Fibroblast of peridontal ligament (primary cell): ENCODE results near the gene WNT7A.

ENCODE experiments used
- DNase-seq: peaks from one replicate; pipeline ENCODE4 v3.0.0-alpha.2; 2010; ENCODE audit errors: extremely low read depth

WNT7A gene

DNA sequence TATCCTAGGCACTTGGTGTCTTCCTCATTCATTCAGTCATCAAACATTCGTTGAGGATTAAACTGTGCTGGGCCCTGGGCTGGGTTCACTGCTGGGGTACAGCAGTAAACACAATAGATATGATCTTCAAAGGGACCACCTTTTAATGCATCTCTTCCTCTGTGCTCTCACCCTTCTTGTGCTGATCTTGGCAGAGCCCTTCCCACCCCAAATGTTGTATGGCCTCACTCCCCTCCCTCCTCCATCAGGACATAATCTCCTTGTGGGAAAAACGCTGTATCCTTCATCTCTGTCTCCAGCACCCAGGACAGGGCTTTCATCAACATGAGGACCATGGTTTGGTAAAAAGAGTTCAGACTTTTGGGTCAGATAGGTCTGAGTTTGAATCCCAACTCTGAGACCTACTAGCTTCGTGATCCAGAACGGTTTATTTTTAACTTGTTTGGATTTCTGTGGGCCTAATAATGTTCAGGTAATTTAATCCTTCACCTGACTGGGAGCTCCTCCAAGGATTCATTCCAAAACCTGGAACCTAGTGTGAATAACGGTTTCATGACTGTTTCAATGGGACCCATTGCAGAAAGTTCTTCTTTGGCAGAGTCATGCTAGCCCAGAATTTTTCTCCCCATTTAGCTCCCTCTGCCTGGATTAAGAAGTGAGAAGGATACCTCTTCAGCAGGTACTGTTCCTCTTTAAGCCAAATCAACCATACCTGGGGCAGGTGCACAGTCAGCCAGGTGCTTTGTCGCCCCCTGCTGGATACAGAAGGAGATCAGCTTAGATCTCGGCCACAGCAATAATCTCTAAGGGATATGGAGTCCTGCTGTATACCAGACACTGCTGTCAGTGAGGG is 5.2 kb upstream of the WNT7A start:
- DNase-seq: no peak

DNA sequence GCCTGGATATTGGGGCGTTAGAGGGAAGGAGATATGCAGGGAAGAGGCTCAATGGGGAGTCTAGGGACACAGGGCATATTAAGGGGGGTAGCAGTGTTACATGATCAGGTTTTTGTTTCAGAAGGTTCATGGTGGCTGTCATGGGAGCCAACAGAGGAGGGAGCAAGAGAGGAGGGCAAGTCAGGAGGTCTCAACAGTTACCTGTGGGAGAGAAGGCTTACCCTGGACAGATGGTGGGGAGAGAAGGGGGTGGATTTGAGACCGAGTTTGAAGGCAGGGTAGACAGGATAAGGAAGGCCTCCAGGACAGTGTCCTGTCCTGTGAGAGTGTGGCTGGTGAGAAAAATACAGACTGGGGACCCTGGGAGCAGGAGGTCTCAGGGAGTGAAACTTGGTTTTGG is 3.8 kb upstream of the WNT7A start:
- DNase-seq: no peak

DNA sequence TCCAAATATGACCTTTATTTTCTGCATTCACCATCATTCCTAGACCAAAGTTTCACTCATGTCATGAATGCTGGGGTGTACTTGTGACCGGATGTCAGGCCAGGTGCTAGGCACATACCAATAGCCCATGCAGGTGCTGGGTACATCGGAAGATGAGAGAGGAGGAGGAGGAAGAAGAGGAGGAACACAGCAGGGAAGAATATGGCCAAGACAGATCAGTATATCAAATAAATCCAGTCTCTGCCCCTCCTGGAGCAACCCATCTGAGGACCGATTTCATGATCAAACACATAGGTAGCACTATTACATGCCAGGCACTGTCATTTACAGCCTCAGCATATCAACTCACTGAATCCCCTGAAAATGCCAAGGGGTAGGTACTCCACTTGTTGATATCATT is 3.0 kb upstream of the WNT7A start:
- no peak for DNase-seq

DNA sequence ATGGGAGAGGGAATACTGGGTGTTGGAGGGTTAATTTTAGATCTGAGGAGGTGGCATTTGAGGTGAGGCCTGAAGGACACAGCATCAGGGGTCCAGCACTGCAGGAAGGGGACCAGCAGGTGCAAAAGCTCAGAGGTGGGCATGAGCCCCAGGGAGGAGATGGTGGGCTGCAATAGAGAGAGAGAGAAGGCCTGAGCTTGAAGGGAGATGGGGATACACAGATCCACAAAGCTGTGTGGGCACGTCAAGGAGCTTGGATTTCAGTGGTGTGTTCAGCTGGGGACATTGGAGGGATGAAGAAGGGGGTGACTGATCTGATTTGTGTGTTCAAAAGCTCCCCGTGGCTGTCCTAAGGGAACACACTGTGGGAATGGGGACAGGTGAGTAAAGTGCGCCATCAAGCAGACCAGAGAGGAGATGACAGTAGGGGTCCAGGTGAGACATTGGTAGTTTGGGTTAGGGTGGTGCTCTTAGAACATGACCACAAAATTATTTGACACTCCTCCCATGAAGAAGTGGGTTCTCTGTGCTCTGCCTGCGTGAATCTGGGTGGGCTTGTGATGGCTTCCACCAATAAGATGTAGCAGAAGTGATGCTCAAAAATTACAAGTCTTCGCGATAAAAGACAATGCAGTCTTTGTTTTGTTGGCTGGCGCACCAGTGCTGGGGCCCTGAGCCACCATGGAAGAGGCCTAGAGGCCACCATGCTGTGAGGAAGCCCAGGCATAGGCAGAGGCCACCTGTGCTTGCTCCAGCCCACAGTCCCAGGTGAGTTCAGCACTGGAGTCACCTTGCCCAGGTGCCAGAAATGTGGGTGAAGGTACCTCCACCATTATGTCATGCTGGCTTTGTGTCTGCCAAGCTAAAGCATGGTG is 1.9 kb upstream of the WNT7A start:
- no peak for DNase-seq

DNA sequence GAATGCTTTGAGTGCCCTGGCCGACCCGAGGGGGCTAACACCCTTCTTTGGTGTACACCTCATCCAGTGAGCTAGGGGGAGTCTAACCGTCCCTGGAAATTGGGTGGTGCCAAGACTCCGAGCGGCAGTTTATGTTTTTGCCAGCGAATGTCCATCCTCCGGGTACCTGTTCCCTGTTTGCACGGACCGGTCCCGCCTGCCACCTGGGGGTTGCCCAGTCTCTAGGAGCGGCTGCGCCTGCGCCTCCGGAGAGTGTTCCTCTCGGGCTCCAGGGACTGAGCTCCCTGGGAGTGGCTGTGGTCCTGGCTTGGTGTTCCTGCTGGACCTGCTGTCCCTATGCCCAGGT is 913 bp upstream of the WNT7A start:
- no peak for DNase-seq

DNA sequence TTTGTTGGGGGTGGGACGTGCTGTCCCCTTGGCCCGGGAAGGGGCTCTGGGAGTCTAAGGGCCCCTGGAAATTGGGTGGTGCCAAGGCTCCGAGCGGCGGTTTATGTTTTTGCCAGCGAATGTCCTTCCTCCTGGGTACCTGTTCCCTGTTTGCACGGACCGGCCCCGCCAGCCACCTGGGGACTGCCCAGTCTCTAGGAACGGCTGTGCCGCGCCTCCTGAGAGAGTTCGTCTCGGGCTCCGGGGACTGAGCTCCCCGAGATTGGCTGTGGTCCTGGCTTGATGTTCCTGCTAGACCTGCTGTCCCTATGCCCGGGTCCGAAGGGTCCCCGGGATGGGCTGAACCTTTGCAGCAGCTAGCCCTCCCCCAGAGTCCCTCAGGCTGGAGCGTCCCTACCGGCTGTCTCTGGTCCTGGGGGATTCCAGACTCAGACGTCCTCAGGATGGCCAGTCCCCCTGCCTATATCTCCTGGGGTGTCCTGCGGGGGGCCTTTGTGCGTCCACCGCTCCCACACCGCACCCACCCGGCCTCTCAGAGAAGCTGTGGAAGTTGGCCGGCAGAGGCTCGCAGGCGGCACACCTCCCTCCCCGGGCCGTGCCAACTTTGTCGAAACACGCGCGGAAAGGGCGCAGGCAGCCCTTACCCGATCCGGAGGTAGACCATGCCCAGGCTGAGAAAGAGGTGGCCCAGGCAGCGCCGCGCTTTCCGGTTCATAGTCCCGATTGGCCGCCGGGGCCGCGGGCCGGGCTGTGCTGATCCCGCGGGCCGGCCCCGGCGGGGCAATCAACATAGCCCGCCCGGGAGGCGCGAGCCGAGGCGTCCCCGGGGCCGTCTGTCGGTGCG is 547 bp downstream of the WNT7A start:
- no peak for DNase-seq

DNA sequence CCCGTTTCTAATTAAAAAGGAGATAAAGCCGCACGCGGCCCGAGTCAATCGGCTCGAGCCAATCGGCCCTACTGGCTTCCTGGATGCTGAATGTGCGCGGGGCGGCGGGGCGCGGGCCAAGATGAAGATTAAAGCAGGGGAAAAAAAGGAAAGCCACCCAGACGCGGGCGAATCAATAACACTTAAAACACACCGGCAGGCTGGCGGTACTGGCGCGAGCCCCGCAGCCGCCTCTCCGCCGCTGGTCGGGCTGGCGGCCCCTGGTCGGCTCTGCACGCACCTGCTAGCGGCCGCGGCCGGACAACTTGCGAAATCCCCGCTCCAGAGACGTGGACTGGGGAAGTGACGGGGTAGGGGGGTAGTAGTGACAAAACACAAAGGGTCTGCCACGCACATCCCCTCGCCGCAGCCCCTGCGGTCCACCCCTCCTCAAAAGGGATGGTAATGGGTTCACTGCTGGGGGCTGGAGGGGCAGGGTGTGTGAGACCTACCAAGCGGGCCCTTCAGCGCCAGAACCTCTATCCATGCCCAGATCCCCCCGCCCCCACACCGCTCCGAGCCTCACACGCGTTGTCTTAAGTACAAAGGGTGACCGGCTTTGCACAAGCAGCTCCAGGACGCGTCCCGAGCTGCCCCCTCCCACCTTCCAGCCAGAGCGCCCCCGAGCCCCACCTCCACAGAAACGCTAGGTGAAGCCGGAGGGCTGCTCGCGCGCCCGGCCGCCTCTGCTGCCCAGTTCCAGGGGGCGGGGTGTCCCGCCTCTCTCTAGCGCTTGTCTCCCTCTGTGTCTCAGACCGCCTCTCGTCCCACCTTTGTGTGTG is 1.4 kb downstream of the WNT7A start:
- DNase-seq: no peak

DNA sequence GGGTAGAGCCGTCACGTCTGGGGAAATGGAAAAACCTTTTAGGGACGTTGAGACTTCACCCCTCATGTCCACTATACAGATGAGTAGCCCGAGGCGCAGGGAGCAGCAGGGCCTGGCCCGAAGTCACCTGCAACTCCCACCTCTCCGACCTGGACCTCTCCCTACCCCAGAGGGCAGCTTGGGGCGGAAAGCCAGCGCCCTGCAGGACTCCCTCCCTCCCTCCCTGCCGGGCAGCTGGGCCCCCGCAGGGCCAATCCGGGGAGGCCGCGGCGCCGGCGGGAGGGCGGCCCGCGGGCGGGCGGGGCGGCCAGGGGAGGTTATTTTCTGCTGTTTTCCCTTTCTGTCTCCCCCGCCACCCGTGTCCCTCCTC is 2.0 kb downstream of the WNT7A start:
- DNase-seq: no peak

DNA sequence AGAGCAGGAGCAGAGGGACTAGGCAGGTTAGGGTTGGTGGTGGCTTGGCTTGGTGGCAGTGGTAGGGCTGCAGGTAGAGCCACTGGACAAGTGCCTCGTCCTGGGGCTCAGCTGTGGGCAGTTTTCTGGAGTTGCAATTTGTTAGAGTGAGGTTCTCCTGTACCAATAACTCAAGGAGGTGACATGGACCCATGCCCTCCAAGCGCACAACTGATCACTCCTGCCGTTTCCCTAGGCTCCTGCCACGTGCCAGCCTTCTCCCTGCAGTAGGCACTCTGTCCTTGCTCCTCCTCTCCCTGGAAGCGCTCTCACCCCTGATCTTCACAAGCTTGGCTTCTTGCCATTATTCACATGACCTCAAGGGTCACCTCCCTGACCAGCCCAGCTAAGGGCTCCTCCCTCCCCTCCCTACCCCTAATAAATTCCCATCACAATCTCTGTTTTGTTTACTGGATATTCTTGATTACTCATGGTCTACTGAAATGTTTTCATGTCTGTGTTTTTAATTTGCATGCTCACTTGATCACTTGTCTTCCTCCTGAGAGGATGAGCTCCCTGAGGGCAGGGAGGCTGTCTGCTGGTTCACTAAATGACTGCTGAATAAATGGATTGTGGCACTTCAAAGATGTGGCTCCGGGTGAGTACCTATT is 3.3 kb downstream of the WNT7A start:
- no peak for DNase-seq

DNA sequence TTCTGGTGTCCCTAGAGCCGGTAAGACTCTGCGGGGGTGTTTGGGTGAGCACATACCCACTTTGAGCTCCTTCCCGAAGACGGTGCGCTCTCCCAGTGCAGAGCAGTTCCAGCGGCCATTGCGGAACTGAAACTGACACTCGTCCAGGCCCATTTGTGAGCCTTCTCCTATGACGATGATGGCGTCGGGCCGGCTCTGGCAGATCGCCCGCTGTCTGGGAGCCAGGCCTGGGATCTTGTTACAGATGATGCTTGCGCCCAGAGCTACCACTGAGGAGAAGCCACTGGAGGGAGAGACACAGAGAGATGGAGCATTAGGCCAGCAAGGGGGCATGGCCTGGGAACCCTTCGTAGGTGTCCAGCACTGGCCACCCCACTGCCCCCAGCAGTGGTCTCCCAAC is 5.0 kb downstream of the WNT7A start:
- no peak for DNase-seq

DNA sequence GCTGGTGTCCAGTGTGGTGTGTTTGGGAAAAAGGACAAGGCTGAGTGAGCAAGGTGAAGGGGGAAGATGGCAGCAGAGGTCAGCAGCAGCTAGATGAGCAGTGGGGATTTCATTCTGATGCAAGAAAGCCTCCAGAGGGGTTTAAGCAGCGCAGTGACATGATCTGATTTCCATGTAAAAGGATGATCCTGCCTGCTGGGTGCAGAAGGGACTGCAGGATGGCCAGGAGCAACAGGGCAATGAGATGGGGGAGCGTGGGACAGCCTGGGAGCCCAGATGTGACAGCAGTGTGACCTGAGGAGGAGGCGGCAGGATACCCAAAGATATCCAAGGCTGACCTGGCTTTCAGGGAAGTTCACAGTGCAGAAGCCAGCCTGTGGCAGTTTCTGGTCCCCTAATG is 6.1 kb downstream of the WNT7A start:
- DNase-seq: no peak

DNA sequence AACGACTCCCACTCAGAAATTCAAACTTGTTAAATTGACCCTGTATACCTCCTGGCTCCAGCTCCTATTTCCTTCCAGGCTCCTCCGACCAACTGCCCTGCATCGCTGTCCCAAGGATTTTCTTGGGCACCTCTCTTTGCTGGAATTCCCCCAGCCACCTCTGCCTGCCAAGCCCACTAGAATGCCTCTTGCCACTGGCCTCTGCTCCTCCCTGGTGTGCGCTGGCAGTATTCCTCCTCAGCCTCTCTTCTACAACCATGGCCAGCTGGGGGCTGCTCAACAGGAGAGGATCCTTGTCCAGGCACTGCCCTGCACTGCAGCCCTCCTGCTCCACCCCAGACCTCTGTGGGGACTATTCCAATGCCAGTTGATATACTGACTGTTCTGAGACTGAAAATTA is 7.4 kb downstream of the WNT7A start:
- DNase-seq: no peak

DNA sequence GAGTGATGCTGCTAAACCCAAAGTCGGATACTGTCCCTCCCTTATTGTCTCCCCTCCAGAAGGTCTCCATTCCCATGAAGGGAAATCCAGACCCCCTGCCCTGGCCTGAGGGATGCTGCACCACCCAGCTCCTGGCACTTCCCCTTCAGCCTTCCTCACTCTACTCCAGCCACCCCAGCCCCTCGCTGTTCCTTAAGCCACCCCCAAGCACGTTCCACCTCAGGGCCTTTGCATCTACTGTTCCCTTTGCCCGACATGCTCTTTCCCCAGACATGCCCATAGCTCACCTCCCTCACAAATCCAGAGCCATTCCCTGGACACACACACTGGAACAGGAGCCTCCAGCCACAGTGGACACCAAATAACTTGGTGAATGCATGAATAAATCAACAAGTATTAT is 8.1 kb downstream of the WNT7A start:
- no peak for DNase-seq

DNA sequence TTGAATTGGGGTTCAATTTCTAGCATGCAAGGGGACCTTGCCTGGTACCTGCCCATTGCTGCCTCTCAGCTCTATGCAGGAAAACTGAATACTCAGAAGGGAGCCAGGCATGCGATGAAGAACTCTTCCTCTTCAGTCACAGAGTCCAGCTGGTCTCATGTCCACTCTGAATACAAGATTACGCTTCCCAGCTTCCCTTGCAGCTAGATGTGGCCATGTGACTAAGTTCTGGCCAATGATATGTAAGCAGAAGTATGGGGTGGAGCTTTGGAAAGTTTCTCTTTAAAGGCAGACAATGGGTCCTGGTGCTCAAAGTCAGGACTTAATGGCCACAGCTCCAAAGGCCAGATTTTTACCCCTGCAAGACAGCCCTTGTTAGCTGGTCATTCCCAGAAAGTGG is 9.0 kb downstream of the WNT7A start:
- DNase-seq: no peak

DNA sequence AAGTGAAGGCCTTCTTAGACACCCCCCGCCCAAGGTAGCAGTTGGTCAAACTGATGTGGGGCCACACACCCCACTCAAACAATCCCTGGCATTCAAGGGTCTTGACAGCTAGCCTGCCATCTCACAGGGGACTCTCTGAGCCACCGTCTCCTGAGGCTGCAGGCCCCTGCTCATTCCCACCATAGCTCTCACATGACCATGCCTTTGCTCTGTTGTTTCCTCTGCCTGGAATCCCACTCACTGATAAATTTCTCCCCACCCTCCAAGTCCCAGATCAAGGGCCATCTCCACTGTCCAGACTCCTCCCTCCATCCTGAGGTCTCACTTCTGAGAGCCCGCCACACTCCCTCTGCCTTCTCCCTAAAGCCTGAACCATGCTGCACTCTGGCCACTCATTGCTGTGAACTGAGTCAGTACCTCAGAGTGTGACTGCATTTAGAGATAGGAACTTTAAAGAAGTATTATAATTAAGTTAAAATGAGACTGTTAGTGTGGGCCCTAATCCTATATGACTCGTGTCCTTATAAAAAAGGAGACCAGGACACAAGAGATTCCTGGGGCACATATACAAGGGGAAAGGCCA is 10.0 kb downstream of the WNT7A start:
- DNase-seq: no peak

DNA sequence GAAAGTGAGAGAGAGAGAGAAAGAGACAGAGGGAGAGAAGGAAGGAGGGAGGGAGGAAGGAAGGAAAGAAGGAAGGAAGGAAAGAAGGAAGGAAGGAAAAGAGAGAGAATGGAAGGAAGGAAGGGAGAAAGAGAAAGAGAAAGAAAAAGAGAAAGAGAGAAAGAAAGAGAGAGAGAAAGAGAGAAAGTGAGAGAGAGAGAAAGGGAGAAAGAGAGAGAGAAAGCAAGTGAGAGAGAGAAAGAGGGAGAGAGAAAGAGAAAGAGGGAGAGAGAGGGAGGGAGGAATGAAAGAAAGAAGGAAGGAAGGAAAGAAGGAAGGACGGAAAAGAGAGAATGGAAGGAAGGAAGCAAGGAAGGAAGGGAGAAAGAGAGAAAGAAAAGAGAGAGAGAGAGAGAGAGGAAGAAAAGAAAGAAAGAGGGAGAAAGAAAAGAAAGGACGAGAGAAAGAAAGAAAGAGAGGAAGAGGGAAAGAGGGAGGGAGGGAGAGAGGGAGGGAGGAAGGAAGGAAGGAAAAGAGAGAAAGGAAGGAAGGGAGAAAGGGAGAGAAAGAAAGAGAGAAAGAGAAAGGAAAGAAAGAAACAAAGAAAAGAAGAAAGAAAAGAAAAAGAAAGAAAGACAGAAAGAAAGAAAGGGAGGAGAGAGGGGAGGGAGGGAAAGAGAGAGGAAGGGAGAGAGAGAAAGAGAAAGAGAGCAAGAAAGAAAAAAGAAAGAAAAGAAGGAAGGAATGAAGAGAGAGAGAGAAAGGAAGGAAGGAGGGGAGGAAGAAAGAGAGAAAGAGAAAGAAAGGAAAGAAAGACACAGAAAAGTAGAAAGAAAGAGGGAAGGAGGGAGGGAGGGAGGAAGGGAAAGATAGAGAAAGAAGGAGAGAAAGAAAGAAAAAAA is 10.8 kb downstream of the WNT7A start:
- DNase-seq: no peak

DNA sequence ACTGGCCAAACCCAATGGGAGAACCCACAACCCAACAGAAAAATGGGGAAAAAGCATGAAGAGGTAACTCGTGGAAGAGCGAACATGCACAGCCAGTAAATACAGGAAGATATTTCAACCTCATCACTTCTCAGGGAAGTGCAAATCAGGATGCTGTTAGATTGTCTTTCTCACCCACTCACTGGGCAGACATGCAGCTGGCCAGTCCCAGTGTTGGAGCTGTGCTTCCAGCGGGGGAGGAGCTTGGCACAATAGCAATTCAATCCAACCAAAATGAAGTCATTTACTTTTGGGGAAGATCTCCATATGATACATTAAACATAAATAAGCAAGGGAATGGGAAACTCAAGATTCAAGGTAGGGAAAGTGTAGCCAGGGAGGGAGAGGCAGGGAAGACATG is 12.1 kb downstream of the WNT7A start:
- no peak for DNase-seq

DNA sequence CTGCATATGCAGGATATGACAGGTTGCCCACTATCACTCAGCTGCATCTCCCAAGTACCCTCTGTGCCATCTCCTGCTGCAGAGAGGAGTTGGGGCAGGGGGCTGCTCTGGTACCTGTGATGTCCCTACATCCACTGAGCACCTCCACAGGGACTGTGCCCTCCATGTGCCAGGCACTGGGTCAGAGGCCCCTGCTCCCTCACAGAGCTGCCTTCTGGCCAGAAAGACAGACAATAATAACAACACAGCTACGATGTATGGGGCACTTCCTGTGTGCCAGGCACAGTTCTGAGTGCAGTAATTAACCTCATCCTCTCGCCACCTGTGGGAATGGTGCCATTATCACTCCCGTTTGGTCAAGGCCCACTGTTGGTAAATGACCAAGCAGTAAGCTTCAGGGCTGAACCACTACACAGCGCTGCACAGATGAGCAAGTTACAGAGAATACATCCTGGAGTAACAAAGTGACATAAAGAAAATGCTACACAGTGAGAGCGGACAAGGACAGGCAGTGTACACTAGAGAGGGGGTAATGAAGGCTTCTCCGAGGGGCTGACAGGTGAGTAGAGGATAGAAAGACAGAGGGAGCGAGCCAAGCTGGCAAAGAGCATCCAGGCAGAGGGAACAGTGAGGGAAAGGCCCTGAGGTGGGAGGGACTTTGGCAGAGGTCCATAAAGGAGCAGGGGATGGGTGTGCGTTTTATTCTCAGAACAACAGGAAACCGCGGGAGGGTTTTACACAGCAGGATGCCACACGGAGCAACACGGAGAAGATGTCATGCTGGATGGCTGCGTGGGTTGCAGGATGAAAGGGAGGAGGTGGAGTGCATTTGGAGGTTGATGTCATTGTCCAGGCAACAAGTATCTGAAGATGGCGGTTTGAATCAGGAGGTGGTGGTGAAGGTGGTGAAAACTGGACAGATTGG is 13.6 kb downstream of the WNT7A start:
- no peak for DNase-seq

DNA sequence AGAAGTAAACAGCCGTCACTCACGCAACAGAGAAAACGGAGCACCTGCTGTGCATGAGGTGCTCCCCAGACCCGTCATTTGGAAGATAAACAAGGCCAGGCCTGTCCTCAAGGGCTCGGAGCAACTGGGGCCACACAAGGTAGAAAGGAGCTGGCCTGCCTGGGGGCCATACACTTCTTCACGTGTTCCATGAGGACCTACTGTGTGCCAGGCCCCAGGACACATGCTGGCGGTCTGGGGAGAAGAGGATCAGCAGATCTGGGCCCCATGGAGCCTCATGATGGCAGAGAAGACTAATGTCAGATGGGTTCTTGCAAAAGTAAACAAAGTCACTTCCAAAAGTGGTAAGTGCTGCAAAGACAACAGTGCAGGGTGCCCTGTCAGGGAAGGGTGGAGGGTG is 14.3 kb downstream of the WNT7A start:
- DNase-seq: no peak
